ENCODE data around the gene ZSCAN12. TPM values are rescaled to one million over a fixed set of nuclear protein-coding genes. Genes with fewer than 3 reads are reported as not detected.
A peak's percentile ranks its signal among the peaks of the same experiment; 100 is the strongest.

ZSCAN12 gene
- total RNA-seq, 1 experiment from 2014 or later, result 7.8 TPM

DNA sequence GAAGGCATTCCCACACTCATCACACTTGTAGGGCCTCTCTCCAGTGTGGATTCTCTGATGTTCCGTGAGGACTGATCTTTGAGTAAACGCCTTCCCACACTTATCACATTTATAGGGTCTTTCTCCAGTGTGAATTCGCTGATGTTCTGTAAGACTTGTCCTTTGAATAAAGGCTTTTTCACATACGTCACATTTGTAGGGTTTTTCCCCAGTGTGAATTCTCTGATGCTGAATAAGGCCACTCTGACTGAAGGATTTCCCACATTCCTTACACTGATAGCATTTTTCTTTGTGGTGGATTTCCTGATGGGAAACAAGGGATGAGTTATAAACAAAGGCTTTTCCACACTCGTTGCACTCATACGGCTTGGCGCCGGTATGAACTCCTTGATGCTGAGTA, 8.9 kb downstream of the ZSCAN12 start (continued):
- TF ChIP-seq CREM (CRISPR knock-in tag; IDR thresholded peaks at IDR 0.05) (no peak), USF2 (CRISPR knock-in tag; IDR thresholded peaks at IDR 0.05) (no peak)

GRCh38 chr6:28384143-28384533, 15.4 kb downstream of the ZSCAN12 start:
- peak overlapping the region; percentile 98 for H3K27ac Mint-ChIP-seq
- peaks cover 42% of the 10 kb centered on the region for H3K36me3 Mint-ChIP-seq
- CTCF ChIA-PET, result interaction anchor here (0.6 to 3.3 kb wide), 15 partner anchors 9 to 438 kb away, joined by 3 to 47 read pairs (median 7); partner anchors contain the start of genes ZKSCAN4, ZKSCAN8, ZSCAN12 and ZSCAN26
- peaks cover 26% of the 10 kb centered on the region for H3K4me1 Mint-ChIP-seq
- DNase-seq (ENCODE audit: low spot score) (no peak), ATAC-seq (no peak)
- TF ChIP-seq ZNF671 (CRISPR knock-in tag; IDR thresholded peaks at IDR 0.05) (no peak), ATF6 (CRISPR knock-in tag; IDR thresholded peaks at IDR 0.05) (no peak), USF2 (CRISPR knock-in tag; IDR thresholded peaks at IDR 0.05) (no peak)
- POLR2A ChIA-PET, result interaction anchor here (0.9 to 1.8 kb wide), 10 partner anchors 15 to 546 kb away, joined by 3 to 14 read pairs (median 4); partner anchors contain the start of genes PGBD1, ZKSCAN4, ZSCAN12 and ZSCAN26
- no peaks in the 10 kb centered on the region for H3K9me3 Mint-ChIP-seq
- peak overlapping the region; percentile 76; the same call in 1 of the 2 replicates for H3K4me3 Mint-ChIP-seq
- no peaks in the 10 kb centered on the region for H3K27me3 Mint-ChIP-seq (ENCODE audit: low read depth)

GRCh38 chr6:28383235-28384142, 16.1 kb downstream of the ZSCAN12 start:
- peaks cover 37% of the 10 kb centered on the region for H3K36me3 Mint-ChIP-seq
- H3K27me3 Mint-ChIP-seq (ENCODE audit: low read depth), result no peaks in the 10 kb centered on the region
- H3K4me1 Mint-ChIP-seq, result peaks cover 26% of the 10 kb centered on the region
- peak overlapping the region; percentile 76 for H3K4me3 Mint-ChIP-seq
- H3K9me3 Mint-ChIP-seq, result no peaks in the 10 kb centered on the region
- ChIA-PET CTCF (interaction anchor here (0.6 to 3.3 kb wide), 22 partner anchors 10 to 439 kb away, joined by 3 to 47 read pairs (median 5); partner anchors contain the start of genes ZKSCAN4, ZKSCAN8, ZSCAN12 and ZSCAN26), POLR2A (interaction anchor here (0.6 to 1.8 kb wide), 15 partner anchors 16 to 545 kb away, joined by 3 to 14 read pairs (median 4); partner anchors contain the start of genes PGBD1, ZKSCAN3, ZKSCAN4 and ZKSCAN8)
- peak; percentile 94 for DNase-seq (ENCODE audit: low spot score)
- peak overlapping the region; percentile 98 for H3K27ac Mint-ChIP-seq
- ATAC-seq, result peak; percentile 93
- no peak for TF ChIP-seq GRHL2 (CRISPR knock-in tag; IDR thresholded peaks at IDR 0.05; ENCODE audit: insufficient replicate concordance, severe bottlenecking)
- no peak for TF ChIP-seq NFATC4 (CRISPR knock-in tag; IDR thresholded peaks at IDR 0.05)
- no peak for TF ChIP-seq ZNF232 (CRISPR knock-in tag; IDR thresholded peaks at IDR 0.05)
- TF ChIP-seq ZNF121 (CRISPR knock-in tag; IDR thresholded peaks at IDR 0.05), result no peak
- TF ChIP-seq STAT6 (CRISPR knock-in tag; conservative IDR thresholded peaks at IDR 0.05; ENCODE audit: low read depth), result no peak
- TF ChIP-seq CTCF (IDR thresholded peaks at IDR 0.05), result peak; percentile 12; the same call in 1 of the 2 replicates
- no peak for TF ChIP-seq FOXJ3 (CRISPR knock-in tag; IDR thresholded peaks at IDR 0.05; ENCODE audit: borderline replicate concordance)
- no peak for TF ChIP-seq PRDM15 (CRISPR knock-in tag; IDR thresholded peaks at IDR 0.05)
- TF ChIP-seq ZNF281 (CRISPR knock-in tag; IDR thresholded peaks at IDR 0.05), result peak; percentile 15; the same call in 1 of the 2 replicates
- TF ChIP-seq CBFB (CRISPR knock-in tag; IDR thresholded peaks at IDR 0.05; ENCODE audit: low read depth), result no peak
- TF ChIP-seq ZNF423 (CRISPR knock-in tag; IDR thresholded peaks at IDR 0.05), result peak; percentile 86
